HG03025 (cell line): ENCODE measurements around the gene PALLD.

Source experiments
- ATAC-seq: cut with Tn5 transposase; IDR thresholded peaks from one replicate; pipeline ENCODE4 v1.9.1; 2021; ENCODE audit warnings: mild to moderate bottlenecking, moderate library complexity; ENCODE audit not compliant: unreplicated experiment, low FRiP score

The PALLD gene

GRCh38 chr4:168741281-168742173 is 244.7 kb downstream of the PALLD start:
- no peak for ATAC-seq

GRCh38 chr4:168743131-168743530 is 246.3 kb downstream of the PALLD start:
- no peak for ATAC-seq

- ATAC-seq: no peak
Observed at GRCh38 chr4:168743601-168744000, 246.7 kb downstream of the PALLD start.

- no peak for ATAC-seq
Observed at GRCh38 chr4:168744021-168744420, 247.2 kb downstream of the PALLD start.

- no peak for ATAC-seq
Observed at GRCh38 chr4:168748807-168749206, 252.0 kb downstream of the PALLD start.

- ATAC-seq: no peak
Observed at GRCh38 chr4:168751263-168752225, 254.7 kb downstream of the PALLD start.

- ATAC-seq: no peak
Observed at GRCh38 chr4:168755598-168756477, 259.0 kb downstream of the PALLD start.

GRCh38 chr4:168757500-168757899 is 260.6 kb downstream of the PALLD start:
- no peak for ATAC-seq

GRCh38 chr4:168758351-168758876 is 261.6 kb downstream of the PALLD start:
- ATAC-seq: no peak

- no peak for ATAC-seq
Observed at GRCh38 chr4:168759321-168759720, 262.5 kb downstream of the PALLD start.

GRCh38 chr4:168759959-168760527 is 263.2 kb downstream of the PALLD start:
- ATAC-seq: no peak

GRCh38 chr4:168761066-168761465 is 264.2 kb downstream of the PALLD start:
- ATAC-seq: no peak

- no peak for ATAC-seq
Observed at GRCh38 chr4:168765322-168765721, 268.5 kb downstream of the PALLD start.

- no peak for ATAC-seq
Observed at GRCh38 chr4:168765726-168766125, 268.9 kb downstream of the PALLD start.

- ATAC-seq: no peak
Observed at GRCh38 chr4:168766604-168767316, 269.9 kb downstream of the PALLD start.

- ATAC-seq: no peak
Observed at GRCh38 chr4:168769416-168769815, 272.6 kb downstream of the PALLD start.

GRCh38 chr4:168769837-168770236 is 273.0 kb downstream of the PALLD start:
- ATAC-seq: no peak

GRCh38 chr4:168771251-168771650 is 274.4 kb downstream of the PALLD start:
- ATAC-seq: no peak
